SU-DHL-6 (cell line): Measurements from ENCODE around the gene HOMER2.

ENCODE experiments used
- H2AFZ ChIP-seq: fragments of 200-600 bp; sonication (generic); 2 replicates; pipeline ENCODE4 v1.6.1; 2014; ENCODE audit warnings: low read depth, mild to moderate bottlenecking, moderate library complexity, mixed read lengths, antibody characterized with exemption, low read length; ENCODE audit not compliant: severe bottlenecking
- H3F3A ChIP-seq: fragments of 200-600 bp; shearing (Covaris generic); 2 replicates; pipeline ENCODE4 v1.6.0; 2016; ENCODE audit warnings: antibody characterized with exemption, mild to moderate bottlenecking; ENCODE audit not compliant: insufficient read depth
- H3K27ac ChIP-seq: fragments of 200-600 bp; sonication (generic); 2 replicates; pipeline ENCODE4 v1.5.1; 2016; ENCODE audit warnings: low read depth, mild to moderate bottlenecking, low read length, moderate library complexity, mixed read lengths
- H3K27me3 ChIP-seq: fragments of 200-600 bp; sonication (generic), shearing (Covaris generic); 2 replicates; pipeline ENCODE4 v1.6.0; 2014; ENCODE audit warnings: mild to moderate bottlenecking, low read length
- H3K36me3 ChIP-seq: fragments of 200-600 bp; sonication (generic); 2 replicates; pipeline ENCODE4 v1.6.1; 2014; ENCODE audit warnings: mild to moderate bottlenecking, low read length, mixed read lengths
- H3K4me2 ChIP-seq: fragments of 300-600, 200-600 bp; shearing (Covaris generic), sonication (generic); 2 replicates; pipeline ENCODE4 v1.6.0; 2014; ENCODE audit warnings: low read length, low read depth, mild to moderate bottlenecking; ENCODE audit not compliant: poor library complexity, severe bottlenecking
- H3K4me3 ChIP-seq: fragments of 200-600 bp; sonication (generic); 2 replicates; pipeline ENCODE4 v1.5.1; 2014; ENCODE audit warnings: antibody characterized with exemption, low read length, mild to moderate bottlenecking, mixed read lengths; ENCODE audit not compliant: insufficient read depth, poor library complexity, severe bottlenecking
- H3K79me2 ChIP-seq: fragments of 200-600 bp; sonication (generic); 2 replicates; pipeline ENCODE4 v1.6.1; 2014; ENCODE audit warnings: mild to moderate bottlenecking, low read length, moderate library complexity; ENCODE audit not compliant: insufficient read depth
- H3K9ac ChIP-seq: fragments of 200-600 bp; sonication (generic); 2 replicates; pipeline ENCODE4 v1.7.0; 2014; ENCODE audit warnings: mild to moderate bottlenecking, low read length
- H3K9me2 ChIP-seq: fragments of 200-600 bp; sonication (generic); replicated peaks from 2 replicates; pipeline ENCODE4 v1.6.1; 2014; ENCODE audit warnings: low read length; ENCODE audit not compliant: insufficient read depth
- H3K9me3 ChIP-seq: fragments of 200-600 bp; sonication (generic); 2 replicates; pipeline ENCODE4 v1.6.1; 2014; ENCODE audit warnings: low read length, mixed read lengths; ENCODE audit not compliant: insufficient read depth
- H4K20me1 ChIP-seq: fragments of 200-600 bp; sonication (generic); 2 replicates; pipeline ENCODE4 v1.6.1; 2014; ENCODE audit warnings: low read depth, mild to moderate bottlenecking, antibody characterized with exemption, low read length, moderate library complexity, mixed read lengths
- CTCF ChIP-seq: fragments of 200-600 bp; sonication (generic); IDR thresholded peaks from one replicate; pipeline ENCODE4 v1.5.1; 2017; ENCODE audit warnings: antibody characterized with exemption, mild to moderate bottlenecking, low read length, moderate library complexity; ENCODE audit not compliant: insufficient read depth, poor library complexity, severe bottlenecking
- EZH2phosphoT487 ChIP-seq: fragments of 200-600 bp; sonication (generic), shearing (Covaris generic); conservative IDR thresholded peaks from 2 replicates; pipeline ENCODE4 v1.6.1; 2018; ENCODE audit warnings: mild to moderate bottlenecking, antibody characterized with exemption, low read length, moderate library complexity, mixed read lengths

Gene HOMER2

GRCh38 chr15:82880704-82881103 lies 71.8 kb downstream of the HOMER2 start:
- Histone ChIP-seq H3K79me2 (no peaks in the 10 kb centered on the region), H3K36me3 (no peaks in the 10 kb centered on the region), H3K9ac (no peak overlapping the region), H3K9me2 (no peaks in the 10 kb centered on the region), H3K27me3 (no peaks in the 10 kb centered on the region), H2AFZ (no peak overlapping the region), H4K20me1 (no peaks in the 10 kb centered on the region), H3K27ac (no peak overlapping the region), H3F3A (no peaks in the 10 kb centered on the region), H3K4me2 (no peak overlapping the region), H3K9me3 (no peaks in the 10 kb centered on the region), H3K4me3 (no peak overlapping the region)
- no peak for TF ChIP-seq CTCF
- no peak for TF ChIP-seq EZH2phosphoT487

- Histone ChIP-seq H3K9me3 (no peaks in the 10 kb centered on the region), H3K4me3 (no peak overlapping the region), H3F3A (no peaks in the 10 kb centered on the region), H3K9ac (no peak overlapping the region), H3K27me3 (no peaks in the 10 kb centered on the region), H2AFZ (no peak overlapping the region), H3K9me2 (no peaks in the 10 kb centered on the region), H4K20me1 (no peaks in the 10 kb centered on the region), H3K27ac (no peak overlapping the region), H3K36me3 (no peaks in the 10 kb centered on the region), H3K4me2 (no peak overlapping the region), H3K79me2 (no peaks in the 10 kb centered on the region)
- TF ChIP-seq EZH2phosphoT487 (no peak), CTCF (no peak)
These were observed 74.2 kb downstream of the HOMER2 start for GRCh38 chr15:82878325-82878724.

GRCh38 chr15:82877825-82878224 lies 74.7 kb downstream of the HOMER2 start:
- H3F3A ChIP-seq = no peaks in the 10 kb centered on the region
- no peak overlapping the region for H2AFZ ChIP-seq
- H4K20me1 ChIP-seq = no peaks in the 10 kb centered on the region
- H3K27me3 ChIP-seq = no peaks in the 10 kb centered on the region
- no peak overlapping the region for H3K9ac ChIP-seq
- no peaks in the 10 kb centered on the region for H3K79me2 ChIP-seq
- H3K27ac ChIP-seq = no peak overlapping the region
- no peaks in the 10 kb centered on the region for H3K9me3 ChIP-seq
- H3K9me2 ChIP-seq = no peaks in the 10 kb centered on the region
- no peaks in the 10 kb centered on the region for H3K36me3 ChIP-seq
- H3K4me2 ChIP-seq = no peak overlapping the region
- TF ChIP-seq CTCF = no peak
- no peak for TF ChIP-seq EZH2phosphoT487
- H3K4me3 ChIP-seq = no peak overlapping the region
